Endothelial cell of umbilical vein (primary cell): ENCODE results near the gene NHSL2. TPM values are rescaled to one million over a fixed set of nuclear protein-coding genes. Genes with fewer than 3 reads are reported as not detected.

Experiments used
- BruUV-seq: library from RNA; stranded (reverse); fragments of 400-500 nt; replicated peaks from 2 replicates; lab custom pipeline; 2021; lab: Mats Ljungman, UMichigan
- CTCF ChIA-PET: fragments of 300-600, 350-600 bp; sonication (Branson Sonifier 250); formaldehyde crosslinking; loops from one replicate; lab custom pipeline; 2021; ENCODE audit warnings: antibody characterized with exemption, inconsistent platforms; lab: Charles Lee
- POLR2A ChIA-PET: fragments of 300-600, 350-600 bp; sonication (Branson Sonifier 250); formaldehyde crosslinking; loops from one replicate; lab custom pipeline; 2021; ENCODE audit warnings: antibody characterized with exemption, inconsistent platforms; lab: Charles Lee
- DNase-seq: peaks from one replicate; pipeline ENCODE4 v3.0.0-alpha.2; 2011; ENCODE audit warnings: low read depth, low spot score
- FAIRE-seq: peaks from 2 replicates; lab custom pipeline; 2011; peaks lifted over from hg19 to GRCh38; lab: Jason Lieb, UNC
- H2AFZ ChIP-seq: 2 replicates; pipeline ENCODE4 v1.6.0; 2012; ENCODE audit warnings: low read depth, low read length, control low read depth, inconsistent platforms
- H3K27ac ChIP-seq: 2 replicates; pipeline ENCODE4 v1.5.1; 2011; ENCODE audit warnings: low read depth, mild to moderate bottlenecking, control low read depth, low read length, moderate library complexity; ENCODE audit not compliant: insufficient read depth
- H3K27me3 ChIP-seq, 2 experiments: 2 replicates each; pipeline versions ENCODE4 v1.6.0 to v1.6.1; 2011; ENCODE audit warnings: low read length in 2 of 2, mixed read lengths in 1 of 2; ENCODE audit not compliant: control insufficient read depth in 2 of 2, insufficient read depth in 2 of 2
- H3K36me3 ChIP-seq, 2 experiments: 2 replicates in 1 of 2; 3 replicates in 1 of 2; pipeline ENCODE4 v1.5.1; 2011; ENCODE audit warnings: low read length in 2 of 2, mild to moderate bottlenecking in 1 of 2, moderate library complexity in 1 of 2; ENCODE audit not compliant: control insufficient read depth in 2 of 2, insufficient read depth in 2 of 2; ENCODE audit errors: extremely low read depth in 1 of 2
- H3K4me1 ChIP-seq: 3 replicates; pipeline ENCODE4 v1.5.1; 2011; ENCODE audit warnings: mild to moderate bottlenecking, low read length; ENCODE audit not compliant: control insufficient read depth, insufficient read depth; ENCODE audit errors: extremely low read depth
- H3K4me2 ChIP-seq: 2 replicates; pipeline ENCODE4 v1.6.1; 2011; ENCODE audit warnings: low read length, control low read depth, mixed read lengths; ENCODE audit not compliant: insufficient read depth
- H3K4me3 ChIP-seq, 3 experiments: fragments of 200-600 bp in 1 of 3; sonication (generic), shearing (Covaris generic) in 1 of 3; replicated peaks in 1 of 3; 2 replicates each; pipeline ENCODE4 v1.5.1; 2011 to 2016; ENCODE audit warnings: control low read depth in 3 of 3, low read length in 3 of 3, mild to moderate bottlenecking in 2 of 3, inconsistent platforms in 1 of 3, low read depth in 1 of 3, moderate library complexity in 1 of 3; ENCODE audit not compliant: insufficient read depth in 1 of 3
- H3K79me2 ChIP-seq: 2 replicates; pipeline ENCODE4 v1.6.0; 2012; ENCODE audit warnings: low read length, inconsistent platforms; ENCODE audit not compliant: control insufficient read depth, insufficient read depth
- H3K9ac ChIP-seq: replicated peaks from 2 replicates; pipeline ENCODE3; 2011; ENCODE audit warnings: low read length, control low read depth; ENCODE audit not compliant: insufficient read depth; ENCODE audit errors: extremely low read depth
- H3K9me1 ChIP-seq: replicated peaks from 3 replicates; pipeline ENCODE4 v1.6.0; 2011; ENCODE audit warnings: mild to moderate bottlenecking, low read length; ENCODE audit not compliant: control insufficient read depth, insufficient read depth; ENCODE audit errors: extremely low read depth
- H3K9me3 ChIP-seq: replicated peaks from 2 replicates; pipeline ENCODE4 v1.5.1; 2012; ENCODE audit warnings: low read length, inconsistent platforms; ENCODE audit not compliant: control insufficient read depth, insufficient read depth
- H4K20me1 ChIP-seq: replicated peaks from 2 replicates; pipeline ENCODE3; 2011; ENCODE audit warnings: mild to moderate bottlenecking, low read length; ENCODE audit not compliant: control insufficient read depth, insufficient read depth; ENCODE audit errors: extremely low read depth
- CTCF ChIP-seq, 2 donors: IDR thresholded peaks; 1 replicate in 1 of 2; 2 replicates in 1 of 2; pipeline ENCODE4 v1.5.1; 2011; ENCODE audit warnings: low read length in 2 of 2, mild to moderate bottlenecking in 2 of 2, moderate library complexity in 2 of 2, control low read depth in 1 of 2, inconsistent platforms in 1 of 2, low read depth in 1 of 2; ENCODE audit not compliant: insufficient read depth in 1 of 2; ENCODE audit errors: extremely low read depth in 1 of 2
- EZH2 ChIP-seq: IDR thresholded peaks from 2 replicates; pipeline ENCODE4 v1.6.1; 2012; ENCODE audit warnings: borderline replicate concordance, low read depth, mild to moderate bottlenecking, moderate library complexity, low read length, inconsistent platforms; ENCODE audit not compliant: severe bottlenecking
- FOS ChIP-seq: IDR thresholded peaks from 2 replicates; pipeline ENCODE4 v1.6.1; 2011; ENCODE audit warnings: mild to moderate bottlenecking, low read length, moderate library complexity, borderline replicate concordance; ENCODE audit not compliant: insufficient read depth
- JUN ChIP-seq: IDR thresholded peaks from 2 replicates; pipeline ENCODE4 v1.6.1; 2011; ENCODE audit warnings: borderline replicate concordance, low read depth; ENCODE audit not compliant: insufficient read length, insufficient read depth
- MYC ChIP-seq: IDR thresholded peaks from one replicate; pipeline ENCODE4 v1.6.1; 2011; ENCODE audit warnings: mild to moderate bottlenecking, low read depth, low read length
- POLR2AphosphoS5 ChIP-seq: IDR thresholded peaks from 2 replicates; pipeline ENCODE4 v1.6.1; 2012; ENCODE audit warnings: low read depth, mild to moderate bottlenecking, control low read depth, low read length, moderate library complexity; ENCODE audit not compliant: insufficient read depth
- dilution Hi-C: fragments of 300-500 bp; cut with MboI; formaldehyde crosslinking; loops from one replicate; pipeline ENCODE4 v1.15.0; 2019; ENCODE audit warnings: low sequenced_read_pairs; ENCODE audit not compliant: extremely low pct_ligation_motif_present
- intact Hi-C: fragments of 100-400 bp; cut with micrococcal nuclease; formaldehyde crosslinking; loops from one replicate; pipeline ENCODE4 v1.10.0; 2022
- polyA plus RNA-seq, 4 experiments: library from polyadenylated mRNA; depleted of rRNA in 3 of 4; stranded (reverse) in 3 of 4; unstranded in 1 of 4; fragments of >200 nt; gene quantifications; 2 replicates each; pipeline versions ENCODE4 v1.2.1 to v1.2.3, GENCODE V29; 2011 to 2012; ENCODE audit warnings: missing spikeins in 1 of 4
- total RNA-seq: library from RNA; stranded (reverse); gene quantifications from 2 replicates; pipeline ENCODE4 v1.2.3, GENCODE V29; 2021

Gene NHSL2
- total and polyA plus RNA-seq, 2 donors (not counting 3 experiments of a cell fraction or from before 2014, with no cell fraction given): 23.5 to 49.9 TPM

- H3K4me1 ChIP-seq: peaks cover 15% of the 10 kb centered on the region
- ChIA-PET CTCF (interaction anchor here (1.1 to 1.5 kb wide), 7 partner anchors 38 to 223 kb away, joined by 3 to 6 read pairs (median 4); no protein-coding TSS in a partner anchor), POLR2A (interaction anchor here (0.6 to 0.7 kb wide), 2 partner anchors 54 to 111 kb away, joined by 3 read pairs; no protein-coding TSS in a partner anchor)
- H3K9me3 ChIP-seq: no peaks in the 10 kb centered on the region
- intact Hi-C loops (no loop called here), dilution Hi-C loops (no loop called here)
- H4K20me1 ChIP-seq: no peaks in the 10 kb centered on the region
- DNase-seq: no peak
- H3K27me3 ChIP-seq: no peaks in the 10 kb centered on the region
- no peaks in the 10 kb centered on the region for H3K9me1 ChIP-seq
- no TSS peak for BruUV-seq
- H3K27ac ChIP-seq: no peak overlapping the region
- no peak for FAIRE-seq
- H3K9ac ChIP-seq: no peak overlapping the region
- H3K4me2 ChIP-seq: no peak overlapping the region
- no peak for TF ChIP-seq EZH2
- no peak for TF ChIP-seq FOS
- TF ChIP-seq POLR2AphosphoS5: no peak
- no peak for TF ChIP-seq MYC
- TF ChIP-seq CTCF (IDR thresholded peaks at IDR 0.05; ENCODE audit: extremely low read depth in 1 of 2, insufficient read depth in 1 of 2, low read depth in 1 of 2, low read length in 2 of 2): no peak
- no peak for TF ChIP-seq JUN
- peaks cover 6% of the 10 kb centered on the region for H3K79me2 ChIP-seq
- peaks cover 6 to 14% of the 10 kb centered on the region in 2 experiments for H3K36me3 ChIP-seq
- H2AFZ ChIP-seq: no peak overlapping the region
- H3K4me3 ChIP-seq: no peak overlapping the region
Measured at GRCh38 chrX:72132456-72132855, 221.8 kb downstream of the NHSL2 start.
